GM21529 (cell line): ENCODE data around the gene AGMAT.
A peak's percentile ranks its signal among the peaks of the same experiment; 100 is the strongest.

Source experiments
- ATAC-seq: cut with Tn5 transposase; IDR thresholded peaks from one replicate; pipeline ENCODE4 v1.9.1; 2021; ENCODE audit not compliant: unreplicated experiment

Gene AGMAT

GRCh38 chr1:15568387-15569073 is 16.3 kb downstream of the AGMAT start:
- no peak for ATAC-seq

- no peak for ATAC-seq
These were observed 25.6 kb downstream of the AGMAT start for GRCh38 chr1:15559189-15559810.

- ATAC-seq, result no peak
These were observed 26.3 kb downstream of the AGMAT start for GRCh38 chr1:15558516-15558915.

- no peak for ATAC-seq
These were observed 27.3 kb downstream of the AGMAT start for GRCh38 chr1:15557594-15557993.

- no peak for ATAC-seq
These were observed 27.8 kb downstream of the AGMAT start for GRCh38 chr1:15557008-15557407.

- ATAC-seq, result no peak
These were observed 34.3 kb downstream of the AGMAT start for GRCh38 chr1:15550573-15550972.

- ATAC-seq, result no peak
These were observed 38.2 kb downstream of the AGMAT start for GRCh38 chr1:15546641-15547040.

GRCh38 chr1:15543589-15544568 is 41.0 kb downstream of the AGMAT start:
- ATAC-seq, result no peak

- ATAC-seq, result no peak
These were observed 41.6 kb downstream of the AGMAT start for GRCh38 chr1:15543251-15543588.

GRCh38 chr1:15542388-15543250 is 42.2 kb downstream of the AGMAT start:
- no peak for ATAC-seq

GRCh38 chr1:15541231-15541792 is 43.5 kb downstream of the AGMAT start:
- no peak for ATAC-seq

- ATAC-seq, result no peak
These were observed 44.7 kb downstream of the AGMAT start for GRCh38 chr1:15540186-15540585.

- no peak for ATAC-seq
These were observed 46.1 kb downstream of the AGMAT start for GRCh38 chr1:15538771-15539170.

GRCh38 chr1:15531682-15532081 is 53.2 kb downstream of the AGMAT start:
- no peak for ATAC-seq

GRCh38 chr1:15531003-15531402 is 53.8 kb downstream of the AGMAT start:
- ATAC-seq, result no peak

- ATAC-seq, result peak; percentile 47
These were observed 58.1 kb downstream of the AGMAT start, which contains the start of gene DNAJC16 for GRCh38 chr1:15526490-15527339. DNAJC16 (plus strand) TSS chr1:15526848; CDS start chr1:15529106, 2,258 bp downstream.

- ATAC-seq, result no peak
These were observed 58.8 kb downstream of the AGMAT start for GRCh38 chr1:15526021-15526489.

- ATAC-seq, result peak; percentile 42
These were observed 59.5 kb downstream of the AGMAT start for GRCh38 chr1:15525050-15526020.
